GM18909 (cell line): Measurements from ENCODE around the gene P2RX2.

ENCODE experiments used
- ATAC-seq: cut with Tn5 transposase; IDR thresholded peaks from one replicate; pipeline ENCODE4 v1.9.1; 2021; ENCODE audit warnings: mild to moderate bottlenecking; ENCODE audit not compliant: unreplicated experiment, poor library complexity

P2RX2 gene

DNA sequence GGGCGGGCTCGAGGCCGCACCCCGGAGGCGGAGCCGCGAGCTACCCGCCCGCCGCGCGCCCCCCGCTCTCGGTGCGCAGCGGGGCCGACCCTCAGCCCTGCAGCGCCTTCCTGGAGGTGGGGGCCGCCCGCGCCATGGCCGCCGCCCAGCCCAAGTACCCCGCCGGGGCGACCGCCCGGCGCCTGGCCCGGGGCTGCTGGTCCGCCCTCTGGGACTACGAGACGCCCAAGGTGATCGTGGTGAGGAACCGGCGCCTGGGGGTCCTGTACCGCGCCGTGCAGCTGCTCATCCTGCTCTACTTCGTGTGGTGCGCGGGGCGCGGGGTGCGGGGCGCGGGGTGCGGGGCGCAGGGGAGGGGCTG, at the start of gene P2RX2:
Gene P2RX2 (plus strand): TSS at position 94 of the 361 bp plus-strand sequence. CDS start 41 bp downstream, at position 135.
- no peak for ATAC-seq

DNA sequence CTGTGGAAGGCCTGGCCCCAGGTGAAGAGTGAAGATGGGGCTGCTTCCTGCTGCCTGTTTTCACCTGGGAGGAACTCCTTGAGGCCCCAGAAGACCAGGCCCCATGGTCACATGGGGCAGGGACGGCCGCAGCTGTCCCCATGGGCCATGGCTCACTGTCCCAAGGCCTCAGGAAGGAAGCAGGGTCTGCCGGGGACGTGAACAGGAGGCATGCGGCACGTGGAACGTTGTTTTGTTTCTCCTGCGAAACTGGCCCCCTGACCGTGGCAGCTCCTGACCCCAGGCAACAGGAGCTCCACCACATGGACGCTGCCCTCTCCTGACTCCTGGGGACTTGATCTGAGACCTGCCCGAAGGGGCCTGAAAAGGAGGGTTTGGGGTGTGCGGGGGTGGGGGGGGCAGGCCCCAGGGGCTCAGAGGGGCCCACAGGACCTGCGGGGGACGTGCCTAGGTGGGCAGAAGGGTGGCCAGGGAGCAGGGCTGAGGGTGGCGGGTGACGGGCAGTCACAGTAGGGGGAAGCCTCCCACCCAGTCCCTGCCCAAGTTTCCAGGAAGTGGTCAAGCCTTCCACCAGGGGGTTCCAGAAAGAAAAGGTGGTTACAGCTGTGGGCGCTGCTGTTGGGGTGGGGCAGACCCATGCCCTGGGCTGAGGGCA, 49.6 kb upstream of the P2RX2 start:
- ATAC-seq = no peak

DNA sequence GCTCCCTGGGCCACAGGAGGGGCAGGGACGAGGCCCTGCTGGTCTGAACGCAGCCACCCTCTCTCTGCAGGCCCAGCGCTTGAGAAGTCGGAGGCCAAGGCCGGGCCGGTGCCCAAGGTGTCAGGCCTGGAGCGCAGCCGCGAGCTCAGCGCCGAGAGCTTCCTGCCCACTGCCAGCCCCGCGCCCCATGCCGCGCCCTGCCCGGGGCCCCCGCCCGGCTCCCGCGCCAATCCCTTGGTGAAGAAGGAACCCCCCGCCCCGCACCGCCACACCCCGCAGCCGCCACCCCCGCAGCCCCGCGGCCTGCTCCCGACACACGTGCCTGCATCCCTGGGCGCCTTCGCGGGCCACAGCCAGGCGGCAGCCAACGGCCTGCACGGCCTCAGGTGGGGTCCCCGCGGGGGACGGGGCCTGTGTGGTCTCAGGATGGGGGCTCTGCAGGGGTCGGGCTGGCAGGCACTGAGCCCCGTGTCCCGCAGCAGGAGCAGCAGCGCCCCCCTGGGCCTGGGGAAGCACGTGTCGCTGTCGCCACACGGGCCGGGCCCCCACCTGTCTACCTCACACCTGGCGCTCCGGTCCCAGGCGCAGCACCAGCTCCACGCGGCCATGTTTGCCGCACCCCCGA, 48.6 kb upstream of the P2RX2 start:
- no peak for ATAC-seq

DNA sequence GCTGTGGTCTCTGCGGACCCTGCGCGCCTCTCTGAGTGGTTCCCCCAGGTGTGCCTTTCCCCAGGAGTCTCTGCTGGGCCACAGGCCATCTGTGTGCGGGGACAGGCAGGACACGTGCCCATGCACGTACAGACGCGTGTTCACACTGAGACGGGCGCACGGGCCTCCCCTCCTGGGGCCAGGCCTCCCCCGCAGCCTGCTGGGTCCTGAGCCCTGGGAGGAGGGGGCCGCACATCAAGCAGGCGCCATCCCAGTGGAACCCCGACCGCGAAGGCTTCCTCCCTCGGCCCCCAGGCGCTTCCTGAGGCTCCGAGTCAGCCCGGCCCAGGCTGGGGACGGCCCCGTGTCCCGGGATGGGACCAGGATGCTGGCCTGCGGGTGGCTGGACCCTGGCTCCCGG, 47.9 kb upstream of the P2RX2 start:
- no peak for ATAC-seq

DNA sequence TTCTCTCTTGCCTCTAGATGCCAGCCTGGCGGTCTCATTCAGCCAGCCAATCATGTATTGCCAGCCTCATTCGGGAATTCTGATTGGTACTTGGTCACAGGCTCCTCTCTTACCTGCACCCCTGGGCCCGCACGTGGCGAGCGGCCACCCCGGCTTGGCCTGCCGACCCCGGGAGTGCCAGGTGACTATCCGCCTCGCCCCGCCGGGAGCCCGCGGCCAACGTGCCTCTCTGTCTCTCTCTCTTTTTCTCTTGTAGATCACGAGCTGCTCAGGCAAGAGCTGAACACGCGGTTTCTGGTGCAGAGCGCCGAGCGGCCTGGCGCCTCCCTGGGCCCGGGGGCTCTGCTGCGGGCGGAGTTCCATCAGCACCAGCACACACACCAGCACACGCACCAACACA, 47.5 kb upstream of the P2RX2 start:
- no peak for ATAC-seq

DNA sequence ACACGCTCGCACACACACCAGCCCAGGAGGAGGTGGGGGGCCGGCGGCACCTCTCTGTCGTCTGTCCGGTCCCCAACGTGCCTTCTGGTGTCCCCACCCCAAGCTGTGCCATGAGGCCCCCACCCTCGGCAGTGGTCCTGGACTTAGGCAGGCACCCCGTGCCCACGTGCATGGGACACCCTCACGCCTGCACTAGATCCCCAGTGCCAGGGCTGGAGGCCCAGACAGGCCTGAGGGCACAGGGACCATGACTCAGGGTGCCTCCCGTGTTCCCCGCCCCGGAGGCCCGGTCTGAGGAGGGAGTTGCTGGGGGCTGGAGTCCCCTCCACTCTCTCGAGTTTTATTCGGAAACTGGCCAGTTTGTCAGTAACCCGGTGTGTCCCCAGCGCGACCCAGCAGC, 47.0 kb upstream of the P2RX2 start:
- no peak for ATAC-seq

DNA sequence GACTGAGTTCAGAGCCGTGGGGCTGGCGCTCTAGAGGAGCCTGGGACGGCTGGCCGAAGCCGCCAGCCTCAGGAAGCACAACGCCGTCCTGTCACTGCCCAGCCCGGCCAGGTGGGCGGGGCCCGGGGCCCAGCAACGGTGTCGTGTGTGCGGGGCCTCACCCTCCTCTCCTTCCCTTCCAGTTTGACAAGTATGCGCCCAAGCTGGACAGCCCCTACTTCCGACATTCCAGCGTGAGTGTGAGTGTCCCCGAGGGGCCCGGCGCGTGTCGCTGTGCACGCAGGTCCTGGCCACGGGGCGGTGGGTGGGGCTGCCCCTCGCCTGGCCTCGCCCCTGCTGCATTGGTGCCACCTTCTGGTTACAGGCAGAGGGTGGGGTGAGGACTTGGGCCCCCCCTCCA, 46.5 kb upstream of the P2RX2 start:
- no peak for ATAC-seq

DNA sequence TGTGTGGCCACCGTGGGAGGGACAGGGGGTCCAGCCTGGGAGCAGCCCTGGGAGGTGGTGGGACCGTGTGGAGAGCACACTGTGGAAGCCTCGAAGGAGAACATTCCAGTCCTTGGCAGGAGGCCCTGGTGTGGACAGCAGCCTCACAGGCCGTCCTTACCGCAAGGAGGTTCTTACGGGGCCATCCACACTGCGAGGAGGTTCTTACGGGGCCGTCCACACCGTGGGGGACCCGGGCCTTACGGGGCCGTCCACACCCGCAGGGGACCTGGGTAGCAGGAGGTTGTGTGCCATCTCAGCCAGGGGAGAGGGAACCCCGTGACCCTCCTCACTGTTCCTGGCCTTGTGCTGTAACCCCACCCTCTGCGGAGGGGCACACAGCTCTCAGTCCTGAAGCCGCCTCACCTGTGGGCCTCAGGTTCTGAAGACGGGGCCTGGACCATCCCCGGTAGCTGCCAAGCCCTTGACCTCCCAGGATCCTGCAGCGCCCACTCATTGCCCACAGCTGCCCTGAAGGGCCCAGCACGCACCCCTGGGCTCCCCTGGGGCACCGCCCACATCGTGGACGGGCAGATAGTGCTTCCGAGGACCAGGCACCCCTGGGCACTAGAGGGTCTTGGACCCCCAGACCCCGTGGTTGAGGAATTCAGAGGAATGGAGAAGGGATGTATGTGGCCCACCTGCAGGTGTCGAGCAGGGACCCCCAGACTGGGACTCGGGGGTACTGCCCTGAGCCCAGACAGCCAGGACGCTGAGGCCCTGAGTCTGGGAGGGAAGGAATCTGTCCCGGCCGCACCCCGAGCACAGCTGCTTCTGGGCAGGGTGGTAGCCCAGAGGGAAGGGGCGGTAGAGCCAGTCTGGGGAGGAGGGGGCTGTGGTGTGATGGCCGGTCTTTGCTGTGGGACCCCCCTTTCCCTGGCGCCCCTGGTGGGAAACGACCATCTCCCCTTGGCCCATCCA, 45.5 kb upstream of the P2RX2 start:
- no peak for ATAC-seq

DNA sequence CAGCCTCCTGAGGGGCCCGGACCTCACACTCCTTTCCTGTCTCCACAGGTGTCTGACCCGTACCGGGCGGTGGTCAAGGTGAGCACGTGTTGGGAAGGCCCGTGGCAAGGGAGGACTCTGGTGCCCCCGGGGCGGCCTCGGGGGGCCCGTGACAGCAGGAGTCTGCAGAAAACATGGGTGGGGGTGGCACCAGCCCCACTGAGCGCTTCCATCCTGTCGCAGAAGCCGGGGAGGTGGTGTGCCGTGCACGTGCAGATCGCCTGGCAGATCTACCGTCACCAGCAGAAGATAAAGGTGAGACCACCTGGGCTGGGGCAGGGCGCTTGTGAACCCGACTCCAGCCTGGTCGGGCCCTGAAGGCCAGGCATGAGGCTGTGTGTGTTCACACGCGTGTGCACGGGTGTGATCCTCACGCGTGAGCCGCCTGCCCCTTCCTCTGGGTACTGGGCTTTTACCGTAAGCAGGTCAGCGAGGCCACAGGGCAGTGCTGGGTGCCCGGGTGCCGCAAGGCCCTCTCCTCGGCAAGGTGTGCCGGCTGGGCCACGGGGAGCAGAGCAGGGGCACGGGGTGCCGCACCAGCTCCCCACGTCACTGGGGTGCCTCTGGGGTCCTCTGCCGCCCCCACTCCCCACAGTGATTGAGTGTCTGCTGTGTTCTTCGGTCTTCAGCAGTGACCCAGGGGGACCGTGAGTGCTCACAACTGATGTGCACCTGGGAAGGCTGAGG, 44.1 kb upstream of the P2RX2 start:
- no peak for ATAC-seq

DNA sequence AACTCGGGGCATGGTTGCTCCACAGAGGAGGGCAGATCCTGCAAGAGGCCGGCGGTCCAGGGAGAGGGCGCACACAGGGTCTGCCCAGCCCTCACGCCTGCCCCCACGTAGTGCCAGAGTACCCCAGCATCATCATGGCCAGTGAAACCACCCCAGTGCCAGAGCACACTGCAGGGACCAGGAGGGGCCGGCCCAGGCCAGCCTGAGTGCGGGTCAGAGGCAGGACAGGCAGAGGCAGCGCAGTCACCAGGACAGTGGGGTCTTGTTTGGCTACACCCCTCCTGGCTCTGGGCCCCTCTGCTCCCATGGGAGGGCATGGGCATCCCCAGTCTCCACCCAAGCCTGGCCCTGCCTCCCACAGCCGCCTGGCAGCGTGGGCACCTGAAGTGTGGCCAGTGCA, 42.9 kb upstream of the P2RX2 start:
- no peak for ATAC-seq

DNA sequence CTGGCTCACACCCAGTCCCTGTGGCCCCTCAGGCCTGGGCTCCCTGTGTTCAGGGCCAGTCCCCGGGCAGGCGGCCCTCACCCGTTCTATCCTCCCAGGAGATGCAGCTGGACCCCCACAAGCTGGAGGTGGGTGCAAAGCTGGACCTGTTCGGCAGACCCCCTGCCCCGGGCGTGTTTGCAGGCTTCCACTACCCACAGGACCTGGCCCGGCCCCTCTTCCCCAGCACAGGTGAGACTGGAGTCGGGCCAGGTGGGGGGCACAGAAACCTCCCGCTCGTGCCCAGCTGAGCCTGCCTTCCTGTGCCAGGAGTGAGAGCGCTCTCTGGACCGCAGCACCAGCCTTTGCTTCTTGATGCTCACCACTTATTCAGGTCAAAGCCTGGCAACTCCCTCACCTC, 41.9 kb upstream of the P2RX2 start:
- ATAC-seq = no peak

DNA sequence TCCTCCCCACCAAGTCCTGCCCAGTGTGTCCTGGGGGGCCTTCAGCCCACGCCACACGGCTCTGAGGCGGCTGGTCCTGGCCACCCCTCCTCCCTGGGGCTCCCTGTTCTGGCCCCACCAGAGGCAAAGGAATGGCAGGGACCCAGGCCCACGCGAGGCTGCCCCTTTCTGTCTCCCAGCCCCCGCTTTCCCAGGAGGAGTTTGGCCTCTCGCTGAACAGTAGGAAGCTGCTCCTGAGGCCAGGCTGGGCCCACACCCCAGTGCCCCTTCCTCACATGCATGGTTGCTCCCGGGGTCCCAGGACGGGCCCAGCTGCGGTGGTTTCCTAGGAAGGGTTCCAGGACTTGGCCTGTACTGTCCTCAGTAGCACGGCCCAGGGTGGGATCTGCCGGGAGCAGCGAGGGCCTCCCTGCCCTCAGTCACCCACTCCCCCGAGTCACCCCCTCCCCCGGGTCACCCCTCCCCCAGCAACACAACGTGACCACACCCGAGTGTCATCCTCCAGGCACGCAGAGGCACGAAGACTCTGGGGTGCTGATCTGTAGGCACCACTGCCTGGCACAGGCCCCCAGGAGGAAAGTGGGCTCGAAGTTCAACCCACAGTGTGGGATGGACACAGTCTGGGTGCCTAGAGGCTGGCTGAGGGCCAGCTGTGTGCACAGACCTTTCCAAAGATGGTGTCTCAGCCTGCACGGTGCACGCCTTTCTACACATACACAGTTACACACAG, 41.2 kb upstream of the P2RX2 start:
- ATAC-seq = no peak

DNA sequence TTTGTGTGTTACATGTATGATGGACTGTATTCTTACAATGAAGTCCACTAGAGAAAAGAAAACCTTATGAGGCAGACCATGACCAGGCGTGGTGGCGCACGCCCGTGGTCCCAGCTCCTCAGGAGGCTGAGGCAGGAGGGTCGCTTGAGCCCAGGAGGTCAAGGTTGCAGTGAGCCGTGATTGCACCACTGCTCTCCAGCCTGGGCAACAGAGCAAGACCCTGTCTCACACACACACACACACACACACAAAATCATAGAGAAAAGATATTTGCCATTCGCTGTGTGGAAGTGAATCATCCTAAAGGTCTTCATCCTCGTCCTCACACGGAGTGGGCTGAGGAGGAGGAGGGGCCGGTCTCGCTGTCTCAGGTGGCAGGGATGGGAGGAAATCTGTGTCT, 40.5 kb upstream of the P2RX2 start:
- no peak for ATAC-seq

DNA sequence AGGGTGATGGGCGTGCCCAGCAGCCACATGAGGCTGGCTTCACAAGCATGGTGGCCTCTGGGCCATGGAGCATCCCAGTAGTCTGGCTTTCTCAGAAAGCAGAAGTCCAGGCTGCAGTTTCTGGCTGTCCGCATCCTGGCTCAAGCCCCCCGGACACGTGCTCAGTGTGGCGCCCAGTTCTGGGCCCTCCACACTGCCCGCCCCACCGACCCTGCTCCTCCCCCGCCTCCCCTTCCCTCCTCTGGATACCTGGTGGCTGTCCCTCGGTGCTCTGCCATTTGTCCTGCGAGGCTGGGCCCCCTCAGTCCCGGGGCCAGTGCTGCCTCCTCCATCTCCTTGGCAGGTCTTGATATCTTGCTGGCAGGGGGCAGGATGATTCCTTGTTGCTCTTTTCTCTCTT, 39.8 kb upstream of the P2RX2 start:
- no peak for ATAC-seq

DNA sequence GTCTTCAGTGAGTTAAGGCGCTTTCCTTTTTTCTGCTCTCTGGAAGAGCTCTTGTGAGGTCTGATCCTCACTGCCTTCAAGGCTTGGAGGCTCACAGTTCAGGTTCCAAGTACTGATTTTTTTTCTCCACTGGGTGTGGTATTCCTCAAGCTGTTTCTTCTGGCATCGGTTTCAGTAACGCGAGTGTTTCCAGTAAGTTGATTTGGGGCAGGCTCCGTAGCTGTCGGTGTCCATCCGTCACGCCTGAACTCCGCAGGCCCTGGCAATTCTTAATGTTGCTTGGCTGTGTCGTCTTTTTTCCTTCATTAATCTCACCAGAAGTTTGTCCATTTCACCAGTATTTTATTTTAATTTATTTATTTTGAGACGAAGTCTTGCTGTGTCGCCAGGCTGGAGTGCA, 38.8 kb upstream of the P2RX2 start:
- ATAC-seq = no peak

DNA sequence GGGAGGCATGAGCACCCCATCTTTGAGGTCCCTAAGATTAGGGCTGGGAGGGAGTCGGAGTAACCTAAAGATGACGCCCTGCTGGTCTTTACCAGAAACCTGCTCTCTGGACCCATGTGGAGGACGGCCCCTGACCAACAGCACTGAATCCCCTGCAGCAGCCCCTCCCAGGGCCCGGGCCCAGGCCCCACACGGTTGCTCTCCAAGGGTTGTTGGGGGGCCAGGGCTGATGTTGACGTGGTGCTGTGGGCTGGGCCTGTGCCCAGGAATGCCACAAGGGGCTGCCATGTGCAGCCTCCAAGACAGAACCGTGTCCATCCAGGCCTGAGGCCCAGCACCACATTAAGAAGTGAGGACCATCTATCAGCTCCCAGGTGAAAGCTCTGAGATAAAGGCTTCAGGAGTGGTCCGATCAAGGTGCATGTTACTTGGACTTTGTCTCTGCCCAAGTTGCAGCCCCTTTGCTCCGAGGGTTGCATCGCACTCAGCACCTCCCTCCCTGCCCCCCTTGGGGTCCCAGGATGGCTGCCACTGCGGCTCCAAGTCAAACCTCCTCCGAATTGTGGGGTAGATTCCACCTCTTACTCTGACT, 37.8 kb upstream of the P2RX2 start:
- ATAC-seq = no peak

DNA sequence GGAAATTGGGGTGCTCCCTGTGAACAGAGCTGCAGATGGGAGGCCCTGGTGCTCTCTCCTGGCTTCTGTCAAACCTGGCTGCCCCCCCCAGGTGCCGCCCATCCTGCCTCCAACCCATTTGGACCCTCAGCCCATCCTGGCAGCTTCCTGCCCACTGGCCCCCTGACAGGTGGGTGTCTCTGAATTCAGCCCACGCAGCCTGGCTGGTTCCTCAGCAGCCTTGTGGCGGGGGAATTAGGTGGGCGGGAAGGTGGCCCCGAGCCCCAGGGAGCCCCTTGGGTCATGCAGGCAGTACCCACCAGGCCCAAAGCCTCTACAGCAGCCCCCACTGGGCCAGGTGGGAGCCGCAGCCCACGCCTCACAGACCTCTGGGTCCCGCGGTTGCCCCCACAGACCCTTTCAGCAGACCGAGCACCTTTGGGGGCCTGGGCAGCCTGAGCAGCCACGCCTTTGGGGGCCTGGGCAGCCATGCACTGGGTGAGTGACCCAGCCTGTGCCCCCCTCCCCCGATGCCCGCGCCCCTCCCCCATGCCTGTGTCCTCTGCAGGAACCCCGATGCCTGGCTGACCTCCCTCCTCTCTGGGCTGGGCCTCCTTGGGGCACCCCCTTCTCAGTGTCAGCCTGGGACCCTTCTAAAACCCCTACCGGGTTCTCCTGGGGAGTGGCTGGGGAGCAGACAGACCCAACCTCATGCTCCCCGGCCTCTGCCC, 37.1 kb upstream of the P2RX2 start:
- ATAC-seq = no peak

DNA sequence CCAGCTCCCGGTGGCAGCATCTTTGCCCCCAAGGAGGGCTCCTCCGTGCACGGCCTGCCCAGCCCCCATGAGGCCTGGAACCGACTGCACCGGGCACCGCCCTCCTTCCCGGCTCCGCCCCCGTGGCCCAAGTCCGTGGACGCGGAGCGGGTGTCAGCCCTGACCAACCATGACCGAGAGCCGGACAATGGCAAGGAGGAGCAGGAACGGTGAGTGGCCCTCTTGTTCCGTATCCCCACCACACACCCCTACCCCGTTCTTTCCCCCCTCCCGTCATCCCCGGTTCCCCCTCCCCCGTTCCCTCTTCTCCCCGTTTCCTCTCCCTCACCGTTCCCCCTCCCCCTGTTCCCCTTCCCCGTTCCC, 36.5 kb upstream of the P2RX2 start:
- no peak for ATAC-seq
